GM23248 (cell line): ENCODE measurements around the gene C3orf70. TPM values are rescaled to one million over a fixed set of nuclear protein-coding genes. Genes with fewer than 3 reads are reported as not detected.

Source experiments
- DNase-seq: peaks from one replicate; pipeline ENCODE4 v3.0.0-alpha.2; 2015
- H2AFZ ChIP-seq: fragments of 200-600 bp; sonication (generic); 2 replicates; pipeline ENCODE4 v1.6.1; 2016; ENCODE audit warnings: antibody characterized with exemption
- H3F3A ChIP-seq: fragments of 200-600 bp; sonication (generic); 2 replicates; pipeline ENCODE4 v1.6.1; 2016; ENCODE audit warnings: mild to moderate bottlenecking, antibody characterized with exemption, mixed run types; ENCODE audit not compliant: insufficient read depth
- H3K27ac ChIP-seq: fragments of 200-600 bp; sonication (generic); 2 replicates; pipeline ENCODE4 v1.5.1; 2016; ENCODE audit warnings: mild to moderate bottlenecking
- H3K27me3 ChIP-seq: fragments of 200-600 bp; sonication (generic); replicated peaks from 2 replicates; pipeline ENCODE4 v1.6.1; 2016; ENCODE audit warnings: mild to moderate bottlenecking; ENCODE audit not compliant: insufficient read depth
- H3K36me3 ChIP-seq: fragments of 200-600 bp; sonication (generic); 2 replicates; pipeline ENCODE4 v1.6.1; 2016; ENCODE audit warnings: low read depth, mild to moderate bottlenecking
- H3K4me1 ChIP-seq: fragments of 200-600 bp; sonication (generic); 2 replicates; pipeline ENCODE4 v1.6.1; 2016; ENCODE audit warnings: mild to moderate bottlenecking; ENCODE audit not compliant: insufficient read depth
- H3K4me2 ChIP-seq: fragments of 200-600 bp; sonication (generic); one replicate; pipeline ENCODE4 v1.6.1; 2016; ENCODE audit warnings: mild to moderate bottlenecking; ENCODE audit not compliant: unreplicated experiment
- H3K4me3 ChIP-seq: fragments of 200-600 bp; sonication (generic); 2 replicates; pipeline ENCODE4 v1.5.1; 2016; ENCODE audit warnings: mild to moderate bottlenecking
- H3K79me2 ChIP-seq: fragments of 200-600 bp; sonication (generic); 2 replicates; pipeline ENCODE4 v1.6.1; 2016; ENCODE audit warnings: mild to moderate bottlenecking; ENCODE audit not compliant: insufficient read depth
- H3K9ac ChIP-seq: fragments of 200-600 bp; sonication (generic); 2 replicates; pipeline ENCODE4 v1.6.1; 2016; ENCODE audit warnings: mild to moderate bottlenecking
- H3K9me2 ChIP-seq: fragments of 200-600 bp; sonication (generic); 2 replicates; pipeline ENCODE4 v1.6.1; 2016; ENCODE audit warnings: mixed run types, mild to moderate bottlenecking, moderate library complexity; ENCODE audit not compliant: insufficient read depth
- H3K9me3 ChIP-seq: fragments of 200-600 bp; sonication (generic); one replicate; pipeline ENCODE4 v1.6.1; 2017; ENCODE audit warnings: low read depth
- H4K20me1 ChIP-seq: fragments of 200-600 bp; sonication (generic); 2 replicates; pipeline ENCODE4 v1.6.0; 2016; ENCODE audit not compliant: insufficient read depth
- EZH2 ChIP-seq: fragments of 200-600 bp; sonication (generic); IDR thresholded peaks from 2 replicates; pipeline ENCODE4 v1.6.1; 2018; ENCODE audit warnings: antibody characterized with exemption, mild to moderate bottlenecking; ENCODE audit not compliant: insufficient read depth, poor library complexity, severe bottlenecking
- EZH2phosphoT487 ChIP-seq: fragments of 200-600 bp; sonication (generic); IDR thresholded peaks from 2 replicates; pipeline ENCODE4 v1.6.1; 2018; ENCODE audit warnings: antibody characterized with exemption, moderate library complexity, mild to moderate bottlenecking, low read depth; ENCODE audit not compliant: insufficient read depth
- WGBS, 2 experiments: methylation state at CpG; one replicate each; pipeline ENCODE4 v1.1.6; 2015 to 2017; ENCODE audit warnings: low lambda C conversion rate in 2 of 2, low coverage in 1 of 2; ENCODE audit errors: missing lambda C conversion rate in 2 of 2; 5-methylcytosine and 5-hydroxymethylcytosine counted together
- in situ Hi-C: fragments of 300-500 bp; cut with MboI; formaldehyde crosslinking; loops from 2 replicates; pipeline ENCODE4 v1.15.0; 2020
- polyA plus RNA-seq: library from polyadenylated mRNA; unstranded; fragments of >200 nt; fragmentation: Nextera tagmentation; extraction: Ambion mirVana; gene quantifications from 2 replicates; pipeline ENCODE4 v1.2.1, GENCODE V29; 2016
- total RNA-seq: library from RNA; depleted of rRNA; stranded (reverse); fragments of >200 nt; shearing (Covaris generic); gene quantifications from 2 replicates; pipeline ENCODE4 v1.2.3, GENCODE V29; 2014

Gene C3orf70
- total and polyA plus RNA-seq, 2 experiments from 2014 or later = not detected

DNA sequence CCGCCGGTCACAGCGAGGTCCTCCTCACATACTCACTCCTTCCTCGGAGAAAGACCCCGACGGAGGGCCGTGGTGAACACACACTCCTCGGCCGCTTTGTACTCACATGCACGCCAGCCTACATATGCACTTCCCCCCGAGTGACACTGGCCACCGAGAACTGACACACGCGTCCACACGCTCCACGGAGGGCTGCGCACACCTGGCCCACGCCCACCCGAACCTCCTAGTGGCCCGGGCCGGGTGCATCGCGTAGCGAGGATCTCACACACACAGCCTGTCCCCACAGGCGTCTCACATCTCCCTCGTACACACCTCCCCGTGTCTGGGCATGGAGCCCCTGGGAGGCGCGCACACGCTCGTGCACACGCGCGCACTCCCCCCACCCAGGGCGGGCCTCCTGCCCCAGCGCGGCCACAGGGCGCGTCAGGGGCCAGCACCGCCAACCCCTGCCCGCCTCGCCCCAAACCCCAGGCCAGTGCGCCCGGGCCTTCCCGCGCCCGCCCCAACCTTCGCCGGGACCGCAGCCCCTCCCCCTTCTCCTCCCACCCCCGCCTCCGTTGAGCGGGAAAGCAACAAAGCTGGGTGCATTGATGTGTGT lies 411 bp upstream of the C3orf70 start:
- Histone ChIP-seq H3K27ac (no peak overlapping the region), H3K9me2 (no peaks in the 10 kb centered on the region), H3F3A (no peaks in the 10 kb centered on the region), H3K27me3 (peaks cover 78% of the 10 kb centered on the region), H2AFZ (peak overlapping the region; percentile 74; the same call in 1 of the 2 replicates), H3K4me1 (no peaks in the 10 kb centered on the region), H3K36me3 (no peaks in the 10 kb centered on the region), H3K4me3 (peak overlapping the region; percentile 70), H4K20me1 (no peaks in the 10 kb centered on the region), H3K4me2 (peak overlapping the region; percentile 51), H3K79me2 (no peaks in the 10 kb centered on the region), H3K9ac (no peak overlapping the region), H3K9me3 (no peaks in the 10 kb centered on the region)
- WGBS, 2 experiments = 5% methylated on average over 33 to 53 of the region's 53 CpGs
- DNase-seq = no peak
- in situ Hi-C loops = no loop called here
- no peak for TF ChIP-seq EZH2phosphoT487
- no peak for TF ChIP-seq EZH2

DNA sequence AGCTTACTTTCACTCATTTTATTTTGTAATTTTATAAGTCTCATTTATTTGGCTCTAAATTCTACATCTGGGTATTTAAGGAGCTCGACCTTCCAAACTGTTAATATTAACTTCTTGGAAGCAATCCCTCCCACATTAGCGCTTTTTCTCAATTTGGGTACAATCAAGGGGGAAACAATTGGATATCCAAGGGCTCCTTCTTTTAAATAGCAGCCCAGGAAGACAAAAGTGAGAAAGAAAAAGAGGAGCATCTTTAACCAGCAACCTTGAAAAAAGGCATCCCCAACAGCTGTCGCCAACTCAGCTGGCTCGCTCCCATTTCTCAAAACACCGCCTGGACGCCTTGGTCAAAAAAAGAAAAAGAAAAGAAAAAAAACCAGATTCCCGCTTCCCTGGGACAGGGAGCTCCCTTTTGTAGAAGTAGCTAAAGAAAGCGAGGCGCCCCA lies 873 bp downstream of the C3orf70 start:
- Histone ChIP-seq H3K27ac (no peak overlapping the region), H3K9ac (no peak overlapping the region), H3K79me2 (no peaks in the 10 kb centered on the region), H3K4me1 (no peaks in the 10 kb centered on the region), H3K36me3 (no peaks in the 10 kb centered on the region), H3K4me2 (peak overlapping the region; percentile 77), H3K9me3 (no peaks in the 10 kb centered on the region), H2AFZ (peak overlapping the region; percentile 74), H3K27me3 (peaks cover 72% of the 10 kb centered on the region), H3K9me2 (no peaks in the 10 kb centered on the region), H3K4me3 (peak overlapping the region; percentile 70), H4K20me1 (no peaks in the 10 kb centered on the region), H3F3A (no peaks in the 10 kb centered on the region)
- TF ChIP-seq EZH2phosphoT487 (0 out of 2 replicates have a peak, but pooled peaks have one; percentile 13), EZH2 (peak; percentile 93)
- no peak for DNase-seq
- 0 to 2% methylated on average over 7 to 9 of the region's 9 CpGs for WGBS, 2 experiments
- in situ Hi-C loops = no loop called here

GRCh38 chr3:185151101-185151963 lies 1.5 kb downstream of the C3orf70 start:
- in situ Hi-C loops = no loop called here
- H3K9me3 ChIP-seq = no peaks in the 10 kb centered on the region
- TF ChIP-seq EZH2phosphoT487 (no peak), EZH2 (no peak)
- no peak overlapping the region for H3K27ac ChIP-seq
- H3K27me3 ChIP-seq = peaks cover 68% of the 10 kb centered on the region
- H3K4me1 ChIP-seq = no peaks in the 10 kb centered on the region
- no peaks in the 10 kb centered on the region for H4K20me1 ChIP-seq
- 26 to 30% methylated on average over 8 of the region's 8 CpGs for WGBS, 2 experiments
- H3K9ac ChIP-seq = no peak overlapping the region
- DNase-seq = no peak
- no peak overlapping the region for H3K4me3 ChIP-seq
- no peak overlapping the region for H3K4me2 ChIP-seq
- no peaks in the 10 kb centered on the region for H3K36me3 ChIP-seq
- H2AFZ ChIP-seq = no peak overlapping the region
- no peaks in the 10 kb centered on the region for H3F3A ChIP-seq
- H3K9me2 ChIP-seq = no peaks in the 10 kb centered on the region
- H3K79me2 ChIP-seq = no peaks in the 10 kb centered on the region

- Histone ChIP-seq H3K9me2 (no peaks in the 10 kb centered on the region), H3K79me2 (no peaks in the 10 kb centered on the region), H2AFZ (no peak overlapping the region), H3K27me3 (peaks cover 73% of the 10 kb centered on the region), H3K4me1 (no peaks in the 10 kb centered on the region), H3K36me3 (no peaks in the 10 kb centered on the region), H3K4me2 (no peak overlapping the region), H3K4me3 (no peak overlapping the region), H3K9me3 (no peaks in the 10 kb centered on the region), H4K20me1 (no peaks in the 10 kb centered on the region), H3K27ac (no peak overlapping the region), H3K9ac (no peak overlapping the region), H3F3A (no peaks in the 10 kb centered on the region)
- 27 to 36% methylated on average over 1 of the region's 1 CpG for WGBS, 2 experiments
- TF ChIP-seq EZH2 (no peak), EZH2phosphoT487 (no peak)
- in situ Hi-C loops = no loop called here
- no peak for DNase-seq
Measured at GRCh38 chr3:185150561-185150960, 2.3 kb downstream of the C3orf70 start.
